Liver (tissue), 9 donors: ENCODE measurements around the gene TP53I13. TPM values are rescaled to one million over a fixed set of nuclear protein-coding genes. Genes with fewer than 3 reads are reported as not detected.

Experiments used
- DNase-seq: peaks from one replicate; pipeline ENCODE4 v3.0.0-alpha.2; 2017; ENCODE audit warnings: low spot score
- H3K27ac ChIP-seq, 2 donors: one replicate each; pipeline ENCODE4 v1.7.0; 2013; ENCODE audit warnings: inconsistent platforms in 2 of 2, low read length in 2 of 2, control low read depth in 1 of 2, low read depth in 1 of 2, mild to moderate bottlenecking in 1 of 2
- H3K27me3 ChIP-seq, 4 donors: one replicate each; pipeline versions ENCODE4 v1.6.1 to v1.7.0; 2013; ENCODE audit warnings: low read length in 3 of 4, inconsistent platforms in 1 of 4, mild to moderate bottlenecking in 1 of 4, moderate library complexity in 1 of 4; ENCODE audit not compliant: control insufficient read depth in 4 of 4, insufficient read depth in 4 of 4
- H3K36me3 ChIP-seq, 4 donors: one replicate each; pipeline versions ENCODE4 v1.6.1 to v1.7.0; 2013; ENCODE audit warnings: low read length in 3 of 4, mild to moderate bottlenecking in 3 of 4, low read depth in 1 of 4, moderate library complexity in 1 of 4; ENCODE audit not compliant: control insufficient read depth in 4 of 4, insufficient read depth in 3 of 4
- H3K4me1 ChIP-seq, 4 donors: one replicate each; pipeline versions ENCODE4 v1.6.1 to v1.7.0; 2013; ENCODE audit warnings: low read length in 3 of 4, mild to moderate bottlenecking in 3 of 4, moderate library complexity in 1 of 4; ENCODE audit not compliant: control insufficient read depth in 4 of 4, insufficient read depth in 4 of 4
- H3K4me3 ChIP-seq, 3 donors: one replicate each; pipeline versions ENCODE4 v1.6.1 to v1.7.0; 2013; ENCODE audit warnings: low read length in 3 of 3, control low read depth in 1 of 3, low read depth in 1 of 3, mild to moderate bottlenecking in 1 of 3
- H3K9ac ChIP-seq, 2 donors: one replicate each; pipeline ENCODE4 v1.7.0; 2013; ENCODE audit warnings: low read length in 2 of 2, mild to moderate bottlenecking in 2 of 2, moderate library complexity in 2 of 2, control low read depth in 1 of 2, low read depth in 1 of 2
- H3K9me3 ChIP-seq, 4 donors: one replicate each; pipeline versions ENCODE4 v1.6.1 to v1.7.0; 2013; ENCODE audit warnings: low read length in 3 of 4; ENCODE audit not compliant: control insufficient read depth in 4 of 4
- EGR1 ChIP-seq, 2 donors: IDR thresholded peaks; 2 replicates each; pipeline ENCODE4 v1.6.1; 2016 to 2018; ENCODE audit warnings: antibody characterized with exemption in 2 of 2, low read depth in 2 of 2
- FOXA1 ChIP-seq: IDR thresholded peaks from 2 replicates; pipeline ENCODE4 v1.6.1; 2016; ENCODE audit warnings: antibody characterized with exemption
- FOXA2 ChIP-seq: IDR thresholded peaks from 2 replicates; pipeline ENCODE4 v1.6.1; 2016; ENCODE audit warnings: antibody characterized with exemption
- GABPA ChIP-seq, 2 donors: IDR thresholded peaks in 1 of 2; conservative IDR thresholded peaks in 1 of 2; 2 replicates each; pipeline ENCODE4 v1.6.1; 2016; ENCODE audit warnings: antibody characterized with exemption in 2 of 2, mild to moderate bottlenecking in 1 of 2, moderate library complexity in 1 of 2
- HNF4A ChIP-seq, 2 donors: conservative IDR thresholded peaks; 2 replicates each; pipeline ENCODE4 v1.6.1; 2016; ENCODE audit warnings: antibody characterized with exemption in 2 of 2, mild to moderate bottlenecking in 2 of 2
- HNF4G ChIP-seq: IDR thresholded peaks from 2 replicates; pipeline ENCODE4 v1.6.1; 2016; ENCODE audit warnings: antibody characterized with exemption
- JUND ChIP-seq, 2 donors: IDR thresholded peaks; 2 replicates each; pipeline ENCODE4 v1.6.1; 2016; ENCODE audit warnings: antibody characterized with exemption in 2 of 2
- NR2F2 ChIP-seq: IDR thresholded peaks from 2 replicates; pipeline ENCODE4 v1.6.1; 2016; ENCODE audit warnings: antibody characterized with exemption
- RAD21 ChIP-seq, 2 donors: IDR thresholded peaks; 2 replicates each; pipeline ENCODE4 v1.6.1; 2016; ENCODE audit warnings: antibody characterized with exemption in 2 of 2, mild to moderate bottlenecking in 2 of 2
- RXRA ChIP-seq, 2 donors: IDR thresholded peaks; 2 replicates each; pipeline ENCODE4 v1.6.1; 2017 to 2018; ENCODE audit warnings: antibody characterized with exemption in 2 of 2, mild to moderate bottlenecking in 1 of 2
- TAF1 ChIP-seq: conservative IDR thresholded peaks from 2 replicates; pipeline ENCODE4 v1.6.1; 2016; ENCODE audit warnings: antibody characterized with exemption, mild to moderate bottlenecking
- YY1 ChIP-seq: IDR thresholded peaks from 2 replicates; pipeline ENCODE4 v1.6.1; 2016; ENCODE audit warnings: antibody characterized with exemption, mild to moderate bottlenecking
- WGBS: extraction: QIAGEN DNeasy Blood & Tissue Kit; methylation state at CpG from one replicate; pipeline ENCODE4 v1.1.7; 2013; 5-methylcytosine and 5-hydroxymethylcytosine counted together
- polyA plus RNA-seq, 2 donors: library from polyadenylated mRNA; stranded (reverse) in 1 of 2; unstranded in 1 of 2; fragments of 200-250 nt in 1 of 2; fragments of >200 nt in 1 of 2; fragmentation: Nextera tagmentation in 1 of 2; extraction: Ambion mirVana in 1 of 2; gene quantifications; one replicate each; pipeline versions ENCODE4 v1.2.1 to v1.2.3, GENCODE V29; 2013 to 2015
- total RNA-seq, 2 donors: library from RNA; depleted of rRNA; stranded (reverse); fragments of >200 nt; gene quantifications; one replicate each; pipeline ENCODE4 v1.2.3, GENCODE V29; 2014
- TF ChIP-seq, protein P1 (sequence below): IDR thresholded peaks from 2 replicates; pipeline ENCODE4 v1.6.1; 2016; ENCODE audit warnings: antibody characterized with exemption
- TF ChIP-seq, protein P2 (sequence below): IDR thresholded peaks from 2 replicates; pipeline ENCODE4 v1.6.1; 2016; ENCODE audit warnings: antibody characterized with exemption, mild to moderate bottlenecking
- TF ChIP-seq, protein P3 (sequence below): IDR thresholded peaks from 2 replicates; pipeline ENCODE4 v1.6.1; 2016; ENCODE audit warnings: antibody characterized with exemption
- TF ChIP-seq, protein P4 (sequence below): fragments of 150-350 bp; IDR thresholded peaks from 2 replicates; pipeline ENCODE4 v1.5.1; 2017; ENCODE audit warnings: improper control_type of control experiment, low read depth, low read length; ENCODE audit not compliant: missing input control
- donor health status: healthy.
- donor health status: healthy.
- donor health status: healthy.
- donor health status: healthy.
- donor health status: healthy.

TP53I13 gene
- total and polyA plus RNA-seq, 4 donors: 12.2 to 42.6 (median 24.5) TPM

DNA sequence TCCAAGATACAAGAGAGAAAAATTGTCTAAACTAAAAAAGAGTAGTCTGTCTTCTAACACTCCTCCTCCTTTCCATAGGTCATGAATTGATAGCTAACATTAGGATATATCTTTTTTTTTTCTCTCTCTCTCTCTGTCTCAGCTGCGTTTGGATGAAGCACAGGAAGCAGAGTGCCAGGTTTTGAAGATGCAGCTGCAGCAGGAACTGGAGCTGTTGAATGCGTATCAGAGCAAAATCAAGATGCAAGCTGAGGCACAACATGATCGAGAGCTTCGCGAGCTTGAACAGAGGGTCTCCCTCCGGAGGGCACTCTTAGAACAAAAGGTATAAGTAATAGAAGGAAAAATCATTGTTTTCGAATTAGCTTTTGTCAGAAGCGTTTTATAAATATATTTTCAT lies 34.5 kb upstream of the TP53I13 start:
- H3K4me3 ChIP-seq: no peak overlapping the region
- no peak overlapping the region for H3K27ac ChIP-seq
- whole genome bisulfite sequencing: 95% methylated on average over 8 of the region's 8 CpGs
- H3K9ac ChIP-seq: no peak overlapping the region
- H3K9me3 ChIP-seq: no peaks in the 10 kb centered on the region
- peaks cover 0 to 2% (median 0%) of the 10 kb centered on the region in 4 donors for H3K4me1 ChIP-seq
- H3K27me3 ChIP-seq: no peaks in the 10 kb centered on the region
- TF ChIP-seq HNF4A (conservative IDR thresholded peaks at IDR 0.05): no peak
- TF ChIP-seq NR2F2: no peak
- no peak for TF ChIP-seq FOXA1
- TF ChIP-seq, protein P1, sequence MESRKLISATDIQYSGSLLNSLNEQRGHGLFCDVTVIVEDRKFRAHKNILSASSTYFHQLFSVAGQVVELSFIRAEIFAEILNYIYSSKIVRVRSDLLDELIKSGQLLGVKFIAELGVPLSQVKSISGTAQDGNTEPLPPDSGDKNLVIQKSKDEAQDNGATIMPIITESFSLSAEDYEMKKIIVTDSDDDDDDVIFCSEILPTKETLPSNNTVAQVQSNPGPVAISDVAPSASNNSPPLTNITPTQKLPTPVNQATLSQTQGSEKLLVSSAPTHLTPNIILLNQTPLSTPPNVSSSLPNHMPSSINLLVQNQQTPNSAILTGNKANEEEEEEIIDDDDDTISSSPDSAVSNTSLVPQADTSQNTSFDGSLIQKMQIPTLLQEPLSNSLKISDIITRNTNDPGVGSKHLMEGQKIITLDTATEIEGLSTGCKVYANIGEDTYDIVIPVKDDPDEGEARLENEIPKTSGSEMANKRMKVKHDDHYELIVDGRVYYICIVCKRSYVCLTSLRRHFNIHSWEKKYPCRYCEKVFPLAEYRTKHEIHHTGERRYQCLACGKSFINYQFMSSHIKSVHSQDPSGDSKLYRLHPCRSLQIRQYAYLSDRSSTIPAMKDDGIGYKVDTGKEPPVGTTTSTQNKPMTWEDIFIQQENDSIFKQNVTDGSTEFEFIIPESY: no peak
- no peak for TF ChIP-seq RXRA (IDR thresholded peaks at IDR 0.05)
- no peak for TF ChIP-seq RAD21 (IDR thresholded peaks at IDR 0.05)
- no peak for TF ChIP-seq FOXA2
- TF ChIP-seq HNF4G: no peak
- no peak for TF ChIP-seq TAF1
- TF ChIP-seq GABPA (IDR thresholded peaks at IDR 0.05 in 1 of 2, conservative IDR thresholded peaks at IDR 0.05 in 1 of 2): no peak
- TF ChIP-seq, protein P2, sequence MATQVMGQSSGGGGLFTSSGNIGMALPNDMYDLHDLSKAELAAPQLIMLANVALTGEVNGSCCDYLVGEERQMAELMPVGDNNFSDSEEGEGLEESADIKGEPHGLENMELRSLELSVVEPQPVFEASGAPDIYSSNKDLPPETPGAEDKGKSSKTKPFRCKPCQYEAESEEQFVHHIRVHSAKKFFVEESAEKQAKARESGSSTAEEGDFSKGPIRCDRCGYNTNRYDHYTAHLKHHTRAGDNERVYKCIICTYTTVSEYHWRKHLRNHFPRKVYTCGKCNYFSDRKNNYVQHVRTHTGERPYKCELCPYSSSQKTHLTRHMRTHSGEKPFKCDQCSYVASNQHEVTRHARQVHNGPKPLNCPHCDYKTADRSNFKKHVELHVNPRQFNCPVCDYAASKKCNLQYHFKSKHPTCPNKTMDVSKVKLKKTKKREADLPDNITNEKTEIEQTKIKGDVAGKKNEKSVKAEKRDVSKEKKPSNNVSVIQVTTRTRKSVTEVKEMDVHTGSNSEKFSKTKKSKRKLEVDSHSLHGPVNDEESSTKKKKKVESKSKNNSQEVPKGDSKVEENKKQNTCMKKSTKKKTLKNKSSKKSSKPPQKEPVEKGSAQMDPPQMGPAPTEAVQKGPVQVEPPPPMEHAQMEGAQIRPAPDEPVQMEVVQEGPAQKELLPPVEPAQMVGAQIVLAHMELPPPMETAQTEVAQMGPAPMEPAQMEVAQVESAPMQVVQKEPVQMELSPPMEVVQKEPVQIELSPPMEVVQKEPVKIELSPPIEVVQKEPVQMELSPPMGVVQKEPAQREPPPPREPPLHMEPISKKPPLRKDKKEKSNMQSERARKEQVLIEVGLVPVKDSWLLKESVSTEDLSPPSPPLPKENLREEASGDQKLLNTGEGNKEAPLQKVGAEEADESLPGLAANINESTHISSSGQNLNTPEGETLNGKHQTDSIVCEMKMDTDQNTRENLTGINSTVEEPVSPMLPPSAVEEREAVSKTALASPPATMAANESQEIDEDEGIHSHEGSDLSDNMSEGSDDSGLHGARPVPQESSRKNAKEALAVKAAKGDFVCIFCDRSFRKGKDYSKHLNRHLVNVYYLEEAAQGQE: no peak
- TF ChIP-seq YY1: no peak
- DNase-seq: no peak
- peaks cover 9 to 27% (median 19%) of the 10 kb centered on the region in 4 donors for H3K36me3 ChIP-seq

DNA sequence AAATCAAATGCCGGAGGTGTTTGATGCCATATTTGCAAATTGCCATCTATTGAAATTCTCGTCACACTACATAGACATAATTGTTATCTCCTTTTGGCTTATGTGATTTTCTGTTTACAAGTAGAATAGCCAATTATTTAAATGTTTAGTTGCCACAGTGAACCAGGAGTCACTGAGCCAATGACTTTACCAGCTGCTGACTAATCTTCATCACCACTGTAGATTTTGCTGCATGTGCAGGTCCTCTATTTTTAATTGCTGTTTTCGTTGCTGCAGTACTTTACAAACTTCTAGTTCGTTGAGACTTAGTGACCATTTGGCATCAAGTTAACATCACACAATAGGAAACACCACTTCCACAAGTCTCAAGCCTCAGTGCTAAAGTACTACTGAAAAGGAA lies 24.4 kb upstream of the TP53I13 start:
- peaks cover 2 to 24% (median 5%) of the 10 kb centered on the region in 4 donors for H3K4me1 ChIP-seq
- TF ChIP-seq TAF1 (no peak), EGR1 (IDR thresholded peaks at IDR 0.05; ENCODE audit: low read depth in 2 of 2) (no peak), RXRA (IDR thresholded peaks at IDR 0.05) (no peak), HNF4A (conservative IDR thresholded peaks at IDR 0.05) (no peak), RAD21 (IDR thresholded peaks at IDR 0.05) (no peak), GABPA (IDR thresholded peaks at IDR 0.05 in 1 of 2, conservative IDR thresholded peaks at IDR 0.05 in 1 of 2) (no peak), JUND (IDR thresholded peaks at IDR 0.05) (no peak)
- TF ChIP-seq, protein P3, sequence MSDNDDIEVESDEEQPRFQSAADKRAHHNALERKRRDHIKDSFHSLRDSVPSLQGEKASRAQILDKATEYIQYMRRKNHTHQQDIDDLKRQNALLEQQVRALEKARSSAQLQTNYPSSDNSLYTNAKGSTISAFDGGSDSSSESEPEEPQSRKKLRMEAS: no peak
- TF ChIP-seq, protein P4, sequence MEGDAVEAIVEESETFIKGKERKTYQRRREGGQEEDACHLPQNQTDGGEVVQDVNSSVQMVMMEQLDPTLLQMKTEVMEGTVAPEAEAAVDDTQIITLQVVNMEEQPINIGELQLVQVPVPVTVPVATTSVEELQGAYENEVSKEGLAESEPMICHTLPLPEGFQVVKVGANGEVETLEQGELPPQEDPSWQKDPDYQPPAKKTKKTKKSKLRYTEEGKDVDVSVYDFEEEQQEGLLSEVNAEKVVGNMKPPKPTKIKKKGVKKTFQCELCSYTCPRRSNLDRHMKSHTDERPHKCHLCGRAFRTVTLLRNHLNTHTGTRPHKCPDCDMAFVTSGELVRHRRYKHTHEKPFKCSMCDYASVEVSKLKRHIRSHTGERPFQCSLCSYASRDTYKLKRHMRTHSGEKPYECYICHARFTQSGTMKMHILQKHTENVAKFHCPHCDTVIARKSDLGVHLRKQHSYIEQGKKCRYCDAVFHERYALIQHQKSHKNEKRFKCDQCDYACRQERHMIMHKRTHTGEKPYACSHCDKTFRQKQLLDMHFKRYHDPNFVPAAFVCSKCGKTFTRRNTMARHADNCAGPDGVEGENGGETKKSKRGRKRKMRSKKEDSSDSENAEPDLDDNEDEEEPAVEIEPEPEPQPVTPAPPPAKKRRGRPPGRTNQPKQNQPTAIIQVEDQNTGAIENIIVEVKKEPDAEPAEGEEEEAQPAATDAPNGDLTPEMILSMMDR: no peak
- TF ChIP-seq, protein P2: no peak
- no peaks in the 10 kb centered on the region for H3K9me3 ChIP-seq
- no peak overlapping the region for H3K4me3 ChIP-seq
- WGBS: 91% methylated on average over 4 of the region's 4 CpGs
- DNase-seq: no peak
- H3K9ac ChIP-seq: no peak overlapping the region
- no peaks in the 10 kb centered on the region for H3K27me3 ChIP-seq
- peaks cover 3 to 9% (median 6%) of the 10 kb centered on the region in 4 donors for H3K36me3 ChIP-seq
- H3K27ac ChIP-seq: no peak overlapping the region
